Transverse colon (tissue), 4 donors: ENCODE data around the gene SAMD7. TPM values are rescaled to one million over a fixed set of nuclear protein-coding genes. Genes with fewer than 3 reads are reported as not detected.

Experiments used
- DNase-seq: peaks from one replicate; pipeline ENCODE4 v3.0.0-alpha.2; 2019
- H3K27ac ChIP-seq, 4 donors: fragments of 200-600 bp; sonication (generic); 2 replicates each; pipeline ENCODE4 v1.5.1; 2016 to 2018; ENCODE audit warnings: inconsistent platforms in 4 of 4
- H3K27me3 ChIP-seq: fragments of 200-600 bp; sonication (generic); 2 replicates; pipeline ENCODE4 v1.5.1; 2017; ENCODE audit warnings: inconsistent platforms
- H3K36me3 ChIP-seq, 4 donors: fragments of 200-600 bp; sonication (generic); 2 replicates each; pipeline ENCODE4 v1.5.1; 2017 to 2019; ENCODE audit warnings: inconsistent platforms in 4 of 4
- H3K4me1 ChIP-seq, 4 donors: fragments of 200-600 bp; sonication (generic); 2 replicates each; pipeline ENCODE4 v1.5.1; 2017 to 2020; ENCODE audit warnings: inconsistent platforms in 4 of 4
- H3K4me3 ChIP-seq, 4 donors: fragments of 200-600 bp; sonication (generic); 1 replicate in 1 of 4; 2 replicates in 3 of 4; pipeline versions ENCODE4 v1.5.1 to v1.6.1; 2017 to 2019; ENCODE audit warnings: inconsistent platforms in 4 of 4
- H3K9me3 ChIP-seq, 2 donors: fragments of 200-600 bp; sonication (generic); 2 replicates each; pipeline ENCODE4 v1.5.1; 2017 to 2019; ENCODE audit warnings: inconsistent platforms in 2 of 2
- CTCF ChIP-seq, 5 experiments: fragments of 200-600 bp in 3 of 5; fragments of 450-650 bp in 2 of 5; sonication (generic) in 3 of 5; IDR thresholded peaks; 1 replicate in 2 of 5; 2 replicates in 3 of 5; pipeline ENCODE4 v1.5.1; 2016 to 2017; ENCODE audit warnings: antibody characterized with exemption in 5 of 5, inconsistent platforms in 3 of 5, mild to moderate bottlenecking in 2 of 5, moderate library complexity in 1 of 5
- EP300 ChIP-seq: sonication (generic); formaldehyde crosslinking; IDR thresholded peaks from one replicate; pipeline ENCODE4 v1.6.1; 2017; ENCODE audit warnings: antibody characterized with exemption, low read depth
- POLR2A ChIP-seq: fragments of 450-650 bp; IDR thresholded peaks from one replicate; pipeline ENCODE4 v1.6.1; 2016; ENCODE audit warnings: antibody characterized with exemption, mild to moderate bottlenecking, moderate library complexity
- POLR2AphosphoS5 ChIP-seq, 3 donors: sonication (generic); formaldehyde crosslinking; IDR thresholded peaks; one replicate each; pipeline ENCODE4 v1.6.1; 2016; ENCODE audit warnings: antibody characterized with exemption in 3 of 3
- WGBS, 2 donors: methylation state at CpG; one replicate each; pipeline ENCODE4 v1.1.5; 2018; ENCODE audit warnings: low coverage in 1 of 2; 5-methylcytosine and 5-hydroxymethylcytosine counted together
- in situ Hi-C, 4 donors: fragments of 200-750 bp; cut with MboI; loops; one replicate each; pipeline versions ENCODE4 v1.15.0 to v1.15.1; 2017; ENCODE audit warnings: low sequenced_read_pairs in 3 of 4, low pct_ligation_motif_present in 1 of 4, low pct_unique_long_range_greater_than_20kb in 1 of 4
- intact Hi-C: fragments of 100-400 bp; cut with DNase I; formaldehyde crosslinking; loops from one replicate; pipeline ENCODE4 v1.15.1; 2023; ENCODE audit warnings: low total_unique reads
- total RNA-seq, 4 donors: library from RNA; depleted of rRNA; stranded (reverse); fragments of >200 nt; gene quantifications; one replicate each; pipeline ENCODE4 v1.1.0, GENCODE V29; 2016

SAMD7 gene
- total RNA-seq, 4 donors from 2014 or later, result not detected

- H3K36me3 ChIP-seq, result peaks cover 0 to 8% (median 0%) of the 10 kb centered on the region in 4 donors
- WGBS, 2 donors, result 81 to 92% methylated on average over 2 of the region's 2 CpGs
- intact Hi-C loops (no loop called here), in situ Hi-C loops (loop anchor here in 1 of 4 donors (25.0 kb wide), 1 partner anchor 109 kb away; the partner anchor contains the start of gene LRRC31)
- H3K27me3 ChIP-seq, result no peaks in the 10 kb centered on the region
- no peak overlapping the region for H3K4me3 ChIP-seq
- no peak for TF ChIP-seq EP300
- TF ChIP-seq POLR2AphosphoS5 (IDR thresholded peaks at IDR 0.05), result no peak
- no peak for TF ChIP-seq POLR2A
- H3K9me3 ChIP-seq, result no peaks in the 10 kb centered on the region
- no peak for DNase-seq
- H3K4me1 ChIP-seq, result peaks cover 14 to 39% (median 21%) of the 10 kb centered on the region in 4 donors
- no peak overlapping the region for H3K27ac ChIP-seq
These were observed 60.1 kb downstream of the SAMD7 start for GRCh38 chr3:169971522-169971921.

GRCh38 chr3:169980055-169980454 lies 68.7 kb downstream of the SAMD7 start:
- Histone ChIP-seq H3K36me3 (peaks cover 0 to 92% (median 30%) of the 10 kb centered on the region in 4 donors), H3K27me3 (no peaks in the 10 kb centered on the region), H3K9me3 (no peaks in the 10 kb centered on the region), H3K4me3 (no peak overlapping the region), H3K27ac (no peak overlapping the region), H3K4me1 (peaks cover 0 to 4% (median 0%) of the 10 kb centered on the region in 4 donors)
- TF ChIP-seq POLR2AphosphoS5 (IDR thresholded peaks at IDR 0.05), result no peak
- TF ChIP-seq CTCF (IDR thresholded peaks at IDR 0.05), result no peak
- TF ChIP-seq POLR2A, result no peak
- no peak for TF ChIP-seq EP300
- no peak for DNase-seq
- 42 to 49% methylated on average over 2 of the region's 2 CpGs for WGBS, 2 donors
- in situ Hi-C loops (no loop called here), intact Hi-C loops (no loop called here)

- Histone ChIP-seq H3K36me3 (peaks cover 0 to 89% (median 29%) of the 10 kb centered on the region in 4 donors), H3K4me3 (no peak overlapping the region), H3K9me3 (no peaks in the 10 kb centered on the region), H3K27ac (no peak overlapping the region), H3K27me3 (no peaks in the 10 kb centered on the region), H3K4me1 (peaks cover 0 to 4% (median 0%) of the 10 kb centered on the region in 4 donors)
- in situ Hi-C loops, result no loop called here
- TF ChIP-seq CTCF (IDR thresholded peaks at IDR 0.05), result no peak
- TF ChIP-seq EP300, result no peak
- TF ChIP-seq POLR2A, result no peak
- no peak for TF ChIP-seq POLR2AphosphoS5 (IDR thresholded peaks at IDR 0.05)
- 78 to 82% methylated on average over 3 of the region's 3 CpGs for WGBS, 2 donors
- intact Hi-C loops, result no loop called here
- DNase-seq, result no peak
These were observed 72.9 kb downstream of the SAMD7 start for GRCh38 chr3:169984292-169984691.

Other genes starting within 250 kb of the SAMD7 start
- 10 to 100 TPM; 57.2 to 85.1 (median 80.7) TPM for gene MECOM, start 247.9 kb upstream of the SAMD7 start, total RNA-seq
- gene TERC, start 146.5 kb upstream of the SAMD7 start, total RNA-seq, result 100 to 1,000 TPM; 221 to 276 (median 247) TPM
- gene ACTRT3, start 142.0 kb upstream of the SAMD7 start, total RNA-seq, result 1 to 10 TPM in 1 of 4 donors, under 1 TPM in 1, not detected in 2; 0.96 to 2.1 TPM
- 10 to 100 TPM in 3 of 4 donors, 1 to 10 TPM in 1; 7.0 to 27.3 (median 18.1) TPM for gene MYNN, start 138.2 kb upstream of the SAMD7 start, total RNA-seq
- gene LRRIQ4, start 98.7 kb upstream of the SAMD7 start, total RNA-seq, result not detected
- 1 to 10 TPM in 2 of 4 donors, not detected in 2; 1.3 to 1.9 TPM for gene LRRC34, start 98.7 kb upstream of the SAMD7 start, total RNA-seq
- 10 to 100 TPM; 18.0 to 67.6 (median 44.0) TPM for gene LRRC31, start 41.6 kb upstream of the SAMD7 start, total RNA-seq
- 10 to 100 TPM; 18.7 to 48.7 (median 30.0) TPM for gene SEC62, start 55.2 kb downstream of the SAMD7 start, total RNA-seq
- 100 to 1,000 TPM in 3 of 4 donors, 10 to 100 TPM in 1; 93.5 to 195 (median 139) TPM for gene GPR160, start 126.4 kb downstream of the SAMD7 start, total RNA-seq